Germinal center (tissue), 1 donor: ENCODE results near the gene GPRIN3.
"Not testable (repeated sequence)": the region's sequence is repeated elsewhere in the genome, so short reads cannot be mapped to it uniquely, and the experiment has no call there.

Experiments
- DNase-seq: peaks from one replicate; pipeline ENCODE4 v3.0.0; 2012; ENCODE audit warnings: mixed read lengths, low spot score

GPRIN3 gene

DNA sequence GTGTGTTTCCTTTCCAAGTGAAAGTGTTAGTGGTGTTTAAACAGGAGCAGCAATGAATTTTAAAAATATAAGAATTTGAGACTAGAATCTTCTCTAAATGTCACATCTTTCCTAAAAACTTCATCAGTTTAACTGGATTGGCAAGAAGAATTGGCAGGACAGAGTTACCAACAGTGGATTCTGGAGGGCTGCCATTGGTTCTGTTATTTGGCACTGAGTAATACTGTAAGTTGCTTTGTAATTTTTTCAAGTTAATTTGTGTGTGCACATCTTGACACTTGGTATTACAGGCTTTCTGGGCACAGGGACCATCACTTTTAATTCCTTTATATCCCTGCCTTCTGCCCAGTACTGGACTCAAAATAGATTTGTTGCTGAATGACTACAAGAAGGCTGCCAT lies 4.5 kb upstream of the GPRIN3 start:
- DNase-seq: no peak

DNA sequence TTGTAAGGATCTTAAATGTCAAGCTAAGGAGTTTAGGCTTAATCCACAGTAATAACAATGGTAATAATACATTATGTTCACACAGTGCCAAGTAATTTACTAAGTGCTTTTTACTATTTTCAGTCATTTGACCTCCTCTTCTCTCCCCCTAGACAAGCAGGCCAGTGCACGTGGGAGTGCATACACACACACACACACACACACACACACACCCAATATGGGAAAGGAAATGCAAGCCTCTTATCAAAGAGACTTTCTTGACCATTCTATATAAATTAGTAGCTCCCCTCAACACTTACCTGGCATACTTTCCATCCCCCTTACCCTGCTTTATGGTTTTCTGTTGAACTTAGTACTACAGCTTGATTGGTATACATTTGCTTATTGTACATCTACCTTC lies 3.8 kb upstream of the GPRIN3 start:
- DNase-seq: no peak

DNA sequence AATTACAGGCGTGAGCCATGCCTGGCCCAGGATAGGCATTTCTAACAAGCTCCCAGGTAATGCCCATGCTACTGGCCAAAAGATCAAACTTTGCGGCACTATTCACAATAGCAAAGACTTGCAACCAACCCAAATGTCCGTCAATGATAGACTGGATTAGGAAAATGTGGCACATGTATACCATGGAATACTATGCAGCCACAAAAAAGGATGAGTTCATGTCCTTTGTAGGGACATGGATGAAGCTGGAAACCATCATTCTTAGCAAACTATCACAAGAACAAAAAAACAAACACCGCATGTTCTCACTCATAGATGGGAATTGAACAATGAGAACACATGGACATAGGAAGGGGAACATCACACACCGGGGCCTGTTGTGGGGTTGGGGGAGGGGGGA lies 1.6 kb upstream of the GPRIN3 start:
- DNase-seq: not testable (repeated sequence)

DNA sequence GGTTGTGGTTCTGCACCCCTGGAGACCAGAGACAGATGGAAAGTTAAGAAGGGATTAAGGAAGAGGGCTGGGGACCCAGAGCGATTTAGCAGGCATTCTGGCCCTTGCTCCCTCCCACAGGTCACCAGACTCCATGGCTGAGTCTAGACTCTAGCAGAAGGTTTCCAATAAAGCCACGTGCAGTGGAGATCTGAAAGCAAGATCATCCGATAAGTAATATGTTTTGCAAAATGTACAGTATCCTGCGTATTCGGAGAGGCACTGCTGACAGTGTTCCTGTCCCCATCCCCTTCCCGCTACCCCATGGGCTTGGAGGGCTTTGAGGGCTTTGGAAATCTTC lies 531 bp upstream of the GPRIN3 start:
- DNase-seq: no peak

DNA sequence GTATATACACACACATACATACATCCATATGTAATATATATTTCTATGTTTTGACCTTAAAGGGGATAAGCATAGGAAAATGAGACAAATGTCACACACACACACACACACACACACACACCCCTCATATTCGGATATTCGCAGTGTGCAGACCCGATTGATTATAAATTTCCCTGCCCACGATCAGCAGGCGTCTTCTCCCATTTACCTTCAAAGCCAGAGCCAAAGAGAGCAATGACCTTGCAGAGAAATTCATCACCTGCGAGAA lies 488 bp downstream of the GPRIN3 start:
- DNase-seq: no peak

DNA sequence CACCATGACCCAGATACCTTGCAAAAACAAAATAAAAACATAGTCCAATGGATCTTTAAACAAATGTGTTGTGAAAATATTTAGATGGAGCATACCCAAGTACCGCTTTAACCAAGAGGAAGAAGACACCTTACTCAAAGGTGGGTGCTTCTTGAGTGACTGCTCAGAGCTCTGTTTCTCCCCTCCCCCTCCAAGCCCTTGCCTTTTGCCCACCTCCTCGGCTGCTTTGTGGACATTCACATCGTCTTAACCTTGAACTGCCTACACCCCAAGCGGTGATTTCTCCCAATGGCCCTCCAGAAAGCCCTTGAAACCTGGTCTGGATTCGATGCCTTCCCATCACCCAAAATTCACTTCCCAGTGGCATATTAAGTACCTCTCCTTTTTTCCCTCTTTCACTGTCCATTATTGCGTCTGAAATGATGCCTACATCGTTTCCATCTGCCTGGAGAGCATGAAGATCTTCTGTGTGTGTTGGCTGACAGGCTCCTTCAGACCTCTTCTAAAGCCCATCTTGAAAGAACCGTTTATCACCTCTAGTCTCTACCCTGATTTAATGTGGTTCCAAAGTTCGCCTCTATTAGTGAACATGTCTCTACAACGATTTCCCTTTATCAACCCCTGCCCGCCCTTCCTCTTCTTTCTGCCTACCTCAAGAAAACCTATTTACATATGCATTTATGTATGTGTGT lies 968 bp downstream of the GPRIN3 start:
- DNase-seq: no peak

DNA sequence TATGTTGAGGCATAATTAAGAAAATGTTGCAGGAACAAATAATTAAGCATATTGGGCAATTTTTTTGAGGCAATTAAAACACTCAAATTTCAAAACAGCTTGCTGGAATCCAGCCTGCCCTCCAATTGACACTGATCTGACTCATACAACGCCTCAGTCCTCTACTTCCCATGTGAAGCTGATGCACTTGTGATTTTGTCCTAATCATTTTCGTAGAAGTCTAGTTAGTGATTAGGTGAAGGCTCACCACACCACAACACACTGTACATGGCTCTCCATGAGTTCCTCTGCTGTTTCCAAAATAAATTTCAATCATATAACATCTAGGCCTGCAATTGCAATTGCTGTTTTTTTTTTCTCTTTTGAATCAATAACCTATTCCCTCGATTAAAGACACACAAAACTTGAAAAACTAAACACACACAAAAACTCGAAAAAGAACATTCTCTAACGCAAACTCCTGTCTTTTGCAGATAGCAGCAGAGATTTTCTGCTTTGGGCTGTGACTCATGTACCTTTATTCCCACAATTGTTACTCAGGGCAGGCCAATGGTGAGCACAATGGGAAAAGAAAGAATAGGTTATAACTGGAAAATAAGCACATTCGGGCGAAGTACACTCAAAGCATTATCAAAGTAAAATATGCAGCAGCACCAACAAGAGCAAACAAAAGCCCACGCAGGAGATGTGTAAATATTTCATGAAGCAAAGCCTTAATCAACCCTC lies 1.7 kb downstream of the GPRIN3 start:
- no peak for DNase-seq

DNA sequence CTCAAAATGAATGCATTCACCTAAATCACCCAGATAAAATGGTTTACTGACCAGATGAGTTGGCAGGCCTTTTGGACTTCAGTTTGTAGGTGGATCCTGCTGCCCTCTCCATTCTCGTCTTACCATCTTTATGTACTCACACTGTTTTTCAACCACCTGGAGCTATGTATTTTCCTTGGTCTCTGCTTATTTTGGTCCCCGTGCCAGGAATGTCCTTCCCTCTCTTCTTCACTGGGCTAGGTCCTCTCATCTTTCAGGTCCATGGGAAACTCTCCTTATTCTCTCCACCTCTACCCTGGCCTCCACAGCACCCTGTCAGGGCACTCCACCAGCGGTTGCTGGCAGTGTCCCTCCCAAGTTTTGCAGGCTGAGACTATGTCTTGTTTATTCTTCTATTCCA lies 2.6 kb downstream of the GPRIN3 start:
- no peak for DNase-seq

DNA sequence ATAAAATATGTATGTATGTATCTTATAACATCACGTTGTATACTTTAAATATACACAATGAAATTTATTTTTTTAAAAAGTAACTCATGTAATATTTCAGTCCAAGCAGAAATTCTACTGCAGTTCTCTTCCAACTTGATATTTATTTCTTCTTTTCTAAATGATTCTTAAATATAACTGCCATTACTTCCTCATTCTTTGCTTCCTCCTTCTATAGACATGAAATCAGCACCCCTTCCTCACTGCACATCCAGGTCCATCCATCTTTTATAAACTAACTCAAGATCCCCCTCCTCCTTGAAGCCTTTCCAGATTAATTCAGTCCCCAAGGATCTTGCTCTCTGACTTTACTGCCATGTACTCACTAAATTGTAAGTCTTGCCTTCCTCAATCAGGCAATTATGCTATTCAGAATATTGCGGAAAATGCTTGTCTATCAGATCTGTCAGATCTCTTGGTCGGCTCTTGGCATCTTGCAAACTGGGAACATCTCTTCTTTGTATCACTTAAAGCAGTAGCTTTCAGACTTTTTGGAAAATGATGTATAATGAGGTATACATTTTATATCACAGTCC lies 3.7 kb downstream of the GPRIN3 start:
- DNase-seq: no peak

DNA sequence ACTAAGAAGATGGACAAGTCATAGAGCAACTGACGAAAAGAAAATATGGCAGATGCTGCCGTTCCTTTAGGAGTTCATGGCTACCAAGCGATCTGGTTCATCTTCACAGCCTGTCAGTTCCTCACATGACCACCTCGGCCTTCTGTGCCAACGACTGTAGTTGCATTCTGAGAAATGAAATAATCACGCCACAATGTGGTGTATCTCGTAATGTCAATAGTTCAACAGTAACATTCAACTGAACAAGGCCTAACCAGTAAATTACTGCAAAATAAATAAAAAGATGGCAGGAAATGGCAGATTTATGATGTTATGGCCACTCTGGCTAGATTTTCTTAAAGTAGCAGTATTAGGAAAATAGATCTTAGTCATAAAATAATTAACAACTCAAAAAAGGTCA lies 4.4 kb downstream of the GPRIN3 start:
- no peak for DNase-seq

DNA sequence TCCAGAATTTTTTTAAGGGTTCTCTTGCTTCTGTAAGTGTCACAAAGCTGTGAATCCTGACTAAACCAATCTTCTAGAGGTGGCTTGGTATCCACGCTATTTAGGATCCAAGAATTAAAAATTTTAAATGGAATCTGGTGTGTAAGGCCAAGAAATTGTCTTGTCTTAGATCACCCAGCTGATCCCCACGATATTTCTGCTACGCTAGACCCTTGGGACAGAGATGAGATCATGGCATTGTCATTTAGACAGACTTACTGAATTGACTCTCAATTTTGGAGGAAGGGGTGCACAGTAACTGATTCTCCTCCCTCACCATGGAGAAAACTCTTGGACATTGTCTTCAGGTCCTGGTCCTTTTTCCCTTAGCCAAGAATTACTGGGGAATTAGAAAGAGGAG lies 5.7 kb downstream of the GPRIN3 start:
- no peak for DNase-seq

DNA sequence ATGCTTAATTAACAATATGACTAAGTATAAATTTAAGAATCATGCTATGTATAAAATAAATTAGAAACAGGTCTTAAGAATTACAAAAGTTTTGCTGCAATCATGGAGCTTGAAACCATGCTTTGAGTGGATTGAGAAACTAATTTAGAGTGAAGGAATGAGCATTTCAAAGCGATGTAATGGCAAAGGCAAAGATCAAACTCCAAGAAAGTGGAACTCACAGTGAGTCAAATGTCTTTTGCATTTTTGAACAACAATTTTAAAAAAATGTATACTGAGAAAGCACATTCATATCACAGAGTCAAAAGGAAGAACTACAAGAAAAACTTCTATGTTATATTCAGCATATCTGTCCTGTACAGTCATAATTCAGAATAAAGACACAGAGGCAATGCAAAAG lies 6.6 kb downstream of the GPRIN3 start:
- no peak for DNase-seq

DNA sequence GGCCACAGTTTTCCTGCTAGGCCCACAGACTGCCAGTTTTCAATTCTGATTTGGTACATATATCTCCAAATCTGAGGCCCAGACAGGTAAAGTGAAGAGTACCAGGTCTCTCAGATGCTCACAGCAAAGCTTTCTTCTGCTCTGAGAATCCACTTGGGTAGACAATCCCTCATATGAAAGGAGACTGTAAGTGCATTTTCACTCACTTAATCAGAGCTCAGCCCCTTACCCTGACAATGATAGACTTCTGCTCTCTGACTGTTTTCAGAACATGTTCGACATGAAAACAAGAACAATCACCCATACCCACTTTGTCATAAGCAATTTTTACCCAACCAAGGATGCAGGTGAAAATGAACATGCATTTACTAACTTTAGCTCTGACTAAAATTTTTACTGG lies 7.1 kb downstream of the GPRIN3 start:
- no peak for DNase-seq

DNA sequence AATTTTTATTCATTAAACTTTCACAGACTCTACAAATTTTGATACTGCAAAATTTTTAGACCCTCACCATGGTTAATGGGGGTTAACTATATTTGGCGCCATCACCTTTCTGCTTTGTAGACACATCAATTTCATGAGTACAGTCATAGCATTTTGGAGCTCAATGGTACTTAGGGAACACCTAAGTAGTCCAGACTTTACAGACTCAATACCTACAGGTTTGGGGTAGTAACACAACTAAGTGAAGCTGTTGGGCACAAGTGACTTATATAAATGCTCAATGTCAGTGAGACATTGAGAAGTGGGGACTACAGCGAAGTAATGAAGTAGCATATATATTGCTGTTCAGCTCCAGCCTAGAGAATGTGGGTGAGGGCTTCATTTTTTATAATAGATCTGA lies 7.5 kb downstream of the GPRIN3 start:
- no peak for DNase-seq

DNA sequence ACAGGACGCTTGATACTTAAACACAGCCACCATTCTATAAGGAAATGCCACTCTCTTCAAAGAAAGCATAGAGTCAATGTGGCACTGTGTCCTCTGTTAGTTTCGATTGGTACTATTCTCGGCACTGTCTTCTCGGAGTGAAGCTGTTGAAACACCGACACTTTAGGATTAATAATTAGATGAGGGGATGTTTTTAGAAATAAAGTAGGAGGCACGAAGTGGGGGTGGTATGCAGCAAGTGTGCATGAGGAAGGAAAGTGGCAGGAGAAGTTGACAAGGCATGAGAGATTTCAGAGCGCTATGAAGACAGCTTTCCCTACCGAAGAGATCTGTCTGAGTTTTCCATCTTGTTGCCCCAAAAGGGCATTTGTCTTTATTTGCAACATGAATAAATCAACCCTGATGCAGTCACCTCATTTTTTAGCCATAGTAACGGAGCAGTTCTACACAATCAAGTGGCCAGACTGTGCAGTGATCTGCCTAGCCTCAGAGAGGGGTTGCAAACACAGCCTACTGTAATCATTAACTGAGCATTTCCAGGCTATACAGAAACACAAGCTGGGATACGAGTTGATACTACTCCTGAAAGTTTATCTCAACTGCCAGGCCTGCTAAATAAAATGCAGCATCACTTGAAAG lies 8.3 kb downstream of the GPRIN3 start:
- DNase-seq: no peak

DNA sequence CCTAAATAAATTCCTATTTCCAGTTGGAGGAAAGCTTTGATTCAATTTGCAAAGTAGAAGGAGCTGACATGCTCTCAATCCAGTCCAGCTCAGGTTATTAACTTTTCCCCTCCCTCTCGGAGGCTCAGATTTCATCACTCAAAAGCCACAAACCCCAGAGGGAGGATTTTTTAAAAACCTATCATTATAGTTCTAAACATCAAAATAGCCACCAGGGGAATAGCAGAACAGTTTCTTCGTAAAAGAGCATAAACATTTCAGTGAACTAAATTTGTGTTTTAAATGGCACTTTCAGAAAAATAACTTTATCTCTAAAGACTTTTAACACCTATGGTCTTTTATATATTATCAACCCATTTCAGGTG lies 8.8 kb downstream of the GPRIN3 start:
- DNase-seq: peak; percentile 9

DNA sequence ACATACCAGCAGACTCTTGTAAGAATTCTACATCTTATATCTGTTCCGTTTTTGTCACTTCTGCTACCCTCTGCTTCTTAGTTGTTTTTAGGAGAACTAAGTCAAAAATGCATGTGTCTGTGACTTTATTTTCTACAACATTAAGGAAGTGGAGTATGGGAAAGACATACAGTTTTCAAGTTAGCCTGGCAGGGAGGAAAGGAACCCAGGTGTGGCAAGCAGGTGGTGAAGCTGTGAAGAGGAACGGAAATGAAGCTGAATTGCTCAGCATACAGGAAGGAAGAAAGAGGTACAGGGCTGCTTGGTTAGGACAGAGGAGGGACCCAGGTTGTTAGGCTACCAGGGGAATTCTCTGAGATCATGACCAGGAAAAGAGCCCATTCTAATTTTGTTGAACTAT lies 9.4 kb downstream of the GPRIN3 start:
- DNase-seq: peak; percentile 47

DNA sequence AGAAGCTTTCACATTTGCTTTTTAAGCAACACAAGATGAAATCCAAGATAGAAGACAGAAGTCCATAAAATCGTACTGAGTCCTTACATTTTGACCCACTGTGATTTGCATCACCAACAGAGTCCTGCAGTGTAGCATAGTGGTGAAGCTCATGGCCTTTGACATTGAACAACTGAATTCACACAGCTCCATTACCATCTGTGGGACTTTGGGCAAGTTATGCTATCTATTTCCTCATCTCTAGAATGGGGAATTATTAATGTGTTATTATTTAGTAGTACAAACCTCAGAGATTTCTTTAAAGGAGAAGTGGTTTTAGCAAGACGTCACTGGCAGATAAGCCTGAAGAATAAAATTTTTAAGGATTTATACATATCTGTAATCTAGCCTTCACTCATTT lies 10.7 kb downstream of the GPRIN3 start:
- DNase-seq: no peak

DNA sequence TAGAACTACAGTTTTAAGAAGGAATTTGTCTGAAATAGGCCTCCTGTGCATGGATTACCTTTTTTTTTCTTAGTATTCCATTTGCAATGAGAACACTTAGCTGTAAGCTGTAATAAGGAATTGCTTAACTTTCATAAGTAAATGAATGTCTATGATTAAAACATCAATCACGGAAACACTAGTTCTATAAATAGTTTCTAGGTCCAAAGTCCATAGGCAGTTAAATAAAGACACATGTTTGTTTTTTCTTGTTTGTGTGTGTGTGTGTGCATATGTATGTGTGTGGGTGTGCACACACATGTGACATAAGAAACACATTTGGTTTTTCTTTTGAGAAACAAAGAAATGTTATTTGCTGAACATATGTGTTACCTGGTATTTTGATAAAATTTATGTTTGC lies 11.2 kb downstream of the GPRIN3 start:
- DNase-seq: no peak

DNA sequence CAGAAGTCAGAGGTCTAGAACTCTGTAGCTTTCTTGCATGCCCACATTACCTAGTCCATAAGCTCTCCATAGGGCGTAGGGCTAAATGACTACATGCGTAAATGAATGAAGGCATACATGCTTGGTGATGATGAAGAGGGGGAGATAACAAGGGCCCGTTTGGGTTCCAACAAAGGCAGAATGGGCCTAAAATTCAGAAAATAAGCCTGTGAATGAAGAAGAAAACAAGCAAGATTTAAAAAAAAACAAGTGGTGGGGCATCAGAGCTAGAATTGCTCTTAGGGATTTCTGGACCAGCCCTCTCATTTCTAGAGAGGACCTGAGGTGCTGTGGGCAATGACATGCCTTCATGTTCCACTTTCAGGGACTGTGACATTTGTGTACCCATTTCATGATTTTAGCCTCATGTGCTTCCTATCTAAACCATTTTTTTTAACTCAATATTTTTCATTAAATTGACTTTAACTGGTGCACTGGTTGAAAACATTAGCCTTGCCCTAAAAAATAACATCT lies 12.1 kb downstream of the GPRIN3 start:
- no peak for DNase-seq

DNA sequence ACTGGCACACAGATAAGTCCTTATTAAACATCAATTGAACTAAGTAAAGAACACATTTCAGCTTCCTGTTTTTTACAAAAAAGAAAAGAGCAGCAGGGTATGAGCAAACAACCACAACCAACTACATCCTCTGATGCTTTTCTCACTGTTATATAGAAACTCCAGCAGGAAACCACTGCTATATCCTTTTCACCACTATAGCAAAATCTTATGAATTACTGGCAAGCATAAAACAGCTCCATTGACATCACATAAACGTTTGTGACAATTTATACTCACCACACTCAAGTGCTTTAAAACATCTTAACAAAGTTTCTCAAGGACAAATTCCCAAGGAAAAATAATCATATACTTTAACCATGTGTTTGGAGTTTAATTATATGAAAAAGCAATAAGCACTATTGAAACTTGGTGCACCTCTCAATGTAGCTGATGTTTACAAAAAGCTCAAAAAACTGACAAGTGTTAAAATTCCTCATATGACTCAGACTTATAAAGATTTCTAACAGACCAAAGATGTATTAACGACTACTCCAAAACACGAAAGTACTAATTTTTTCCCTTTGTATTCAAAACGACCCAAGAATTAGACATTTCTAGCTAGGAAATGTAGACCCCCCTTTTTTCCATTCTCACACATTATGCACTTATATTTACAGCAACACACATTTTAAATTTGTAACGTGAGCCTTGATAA lies 12.9 kb downstream of the GPRIN3 start:
- DNase-seq: no peak

DNA sequence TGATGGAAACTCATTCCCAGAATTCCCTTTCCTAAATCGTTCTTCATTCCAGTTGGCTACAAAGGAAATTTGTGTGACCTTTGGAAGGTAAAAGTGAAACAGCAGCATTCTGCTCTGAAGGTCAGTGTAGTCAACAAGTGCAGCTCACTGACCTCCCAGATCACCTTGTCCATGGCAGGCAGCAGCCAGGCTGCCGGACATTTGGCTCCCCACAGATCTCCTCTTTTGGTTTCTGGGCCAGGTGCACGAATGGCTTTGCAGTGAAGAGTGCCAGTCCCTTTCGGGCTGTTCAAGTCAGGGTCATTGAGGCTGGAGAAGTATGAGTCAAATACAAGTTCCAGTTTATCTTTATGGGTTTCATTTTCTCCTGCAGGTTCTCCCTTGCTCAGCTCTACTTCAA lies 14.3 kb downstream of the GPRIN3 start:
- DNase-seq: no peak
